NCI-H1417 (cell line): ENCODE results near the gene ALG12.
A peak's percentile ranks its signal among the peaks of the same experiment; 100 is the strongest.

Experiments
- DNase-seq, 3 experiments: peaks; one replicate each; lab custom pipeline; 2025; lab: John Stamatoyannopoulos, UW

ALG12 gene

DNA sequence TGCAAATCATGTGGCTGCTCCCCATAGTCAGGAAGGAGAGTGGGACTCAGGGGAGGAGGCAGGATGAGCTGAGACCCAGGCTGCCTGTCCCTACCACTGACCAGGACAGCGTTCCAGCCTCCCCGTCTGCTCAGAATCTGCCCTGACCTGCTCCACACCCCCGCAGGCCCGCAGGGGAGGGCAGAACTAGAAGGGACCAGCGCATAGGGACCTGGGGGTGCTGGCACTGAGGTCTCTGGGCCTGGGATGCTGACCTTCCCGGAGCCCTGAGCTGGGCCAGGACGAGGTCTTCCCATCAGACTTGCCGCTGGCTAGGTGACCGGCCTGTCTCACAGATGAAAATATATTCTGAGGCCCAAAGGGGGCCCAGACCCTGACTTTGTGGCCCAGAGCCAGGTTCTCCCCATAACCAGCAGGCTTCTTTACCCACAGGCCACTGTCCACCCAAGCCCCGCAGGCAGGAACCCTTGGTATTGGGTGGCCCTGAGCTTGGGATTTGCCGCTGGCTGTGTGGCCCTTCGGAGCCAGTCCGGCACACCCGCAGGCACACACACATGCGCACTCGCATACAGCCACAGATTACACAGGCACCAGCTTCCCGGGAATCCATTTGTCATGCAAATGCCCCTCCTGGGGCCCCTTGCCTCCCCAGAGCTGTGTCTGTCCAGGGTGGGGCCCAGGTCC, 28.5 kb upstream of the ALG12 start:
- DNase-seq: no peak

DNA sequence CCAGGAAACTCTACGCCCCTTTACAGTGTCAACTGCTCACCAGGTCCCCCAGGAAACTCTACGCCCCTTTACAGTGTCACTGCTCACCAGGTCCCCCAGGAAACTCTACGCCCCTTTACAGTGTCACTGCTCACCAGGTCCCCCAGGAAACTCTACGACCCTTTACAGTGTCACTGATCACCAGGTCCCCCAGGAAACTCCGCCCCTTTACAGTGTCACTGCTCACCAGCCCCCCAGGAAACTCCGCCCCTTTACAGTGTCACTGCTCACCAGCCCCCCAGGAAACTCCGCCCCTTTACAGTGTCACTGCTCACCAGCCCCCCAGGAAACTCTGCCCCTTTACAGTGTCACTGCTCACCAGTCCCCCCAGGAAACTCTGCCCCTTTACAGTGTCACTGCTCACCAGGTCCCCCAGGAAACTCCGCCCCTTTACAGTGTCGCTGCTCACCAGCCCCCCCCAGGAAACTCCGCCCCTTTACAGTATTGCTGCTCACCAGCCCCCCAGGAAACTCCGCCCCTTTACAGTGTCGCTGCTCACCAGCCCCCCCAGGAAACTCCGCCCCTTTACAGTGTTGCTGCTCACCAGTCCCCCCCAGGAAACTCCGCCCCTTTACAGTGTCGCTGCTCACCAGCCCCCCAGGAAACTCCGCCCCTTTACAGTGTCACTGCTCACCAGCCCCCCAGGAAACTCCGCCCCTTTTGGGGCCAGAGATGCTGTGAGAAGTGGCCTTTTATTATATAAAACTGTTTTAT, 27.0 kb upstream of the ALG12 start:
- peak in 2 of 3 experiments; percentile 14 to 48 for DNase-seq

DNA sequence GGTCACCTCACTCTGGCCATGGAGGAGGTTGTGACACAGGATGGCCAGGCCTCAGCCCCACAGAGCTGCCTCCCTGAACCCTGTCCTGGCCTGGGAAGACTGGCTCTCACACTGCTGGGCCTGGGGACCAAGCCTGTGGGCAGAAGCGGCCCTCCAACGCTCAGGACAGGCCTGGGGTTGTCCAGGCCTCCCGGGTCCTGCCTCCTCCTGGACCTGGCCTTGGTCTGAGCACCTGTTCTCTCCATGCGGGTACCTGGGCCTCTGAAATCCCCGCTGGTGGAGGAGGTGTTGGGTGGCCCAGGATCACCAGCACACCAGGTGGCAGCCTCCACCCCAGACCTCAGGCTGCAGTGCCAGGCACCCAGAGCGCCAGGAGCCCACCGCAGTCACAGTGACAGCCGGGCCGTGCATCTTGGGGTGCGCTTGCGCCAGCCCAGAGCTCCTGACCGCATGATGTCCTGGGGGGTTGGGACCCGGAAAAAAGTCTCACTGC, 26.2 kb upstream of the ALG12 start:
- no peak for DNase-seq

DNA sequence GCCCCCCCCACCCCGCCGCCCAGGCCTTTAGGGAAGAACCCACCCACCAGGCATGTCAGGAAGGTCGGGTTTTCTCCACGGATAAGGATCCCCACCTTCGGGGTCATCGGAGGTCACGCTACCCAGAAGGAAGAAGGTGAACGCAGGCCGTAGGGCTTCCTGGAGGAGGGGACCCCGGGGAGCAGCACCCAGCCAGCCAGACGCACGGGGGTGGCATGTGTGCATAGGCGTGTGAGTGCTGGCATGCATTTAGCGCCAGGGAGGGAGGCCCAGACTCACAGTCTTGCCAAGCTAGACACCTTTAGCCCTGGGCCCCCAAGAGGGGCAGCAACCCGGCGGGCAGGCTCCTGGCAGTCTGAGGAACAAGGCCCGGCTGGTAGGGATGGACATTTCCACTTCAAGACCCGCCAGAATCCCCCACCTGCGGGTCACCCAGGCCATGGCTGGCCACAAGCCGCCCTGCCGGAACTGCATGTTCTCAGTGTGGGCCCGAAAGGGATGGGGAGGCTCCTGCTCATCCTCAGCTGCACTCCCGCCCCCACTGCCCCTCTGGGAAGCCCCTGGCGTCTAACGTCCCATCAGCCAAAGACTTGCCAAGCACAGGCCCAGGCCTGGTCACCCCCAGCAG, 25.6 kb upstream of the ALG12 start:
- no peak for DNase-seq

DNA sequence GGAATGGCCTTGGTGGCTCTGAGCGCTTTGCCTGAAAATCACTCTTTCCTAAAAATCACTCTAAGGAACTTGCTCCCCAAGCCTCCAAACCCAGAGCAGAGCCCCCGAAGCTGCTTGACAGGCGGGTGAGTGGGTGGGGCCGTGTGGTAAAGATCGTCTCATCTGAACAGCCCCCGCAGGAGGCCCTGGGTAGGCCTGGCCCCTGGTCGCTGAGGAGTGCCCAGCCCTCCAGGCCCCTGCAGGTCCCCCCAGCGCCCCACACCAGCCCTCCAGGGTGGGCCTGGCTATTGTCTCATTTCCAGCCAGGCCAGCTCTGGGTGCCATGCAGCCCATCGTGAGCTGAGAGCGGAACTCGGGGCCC, 25.1 kb upstream of the ALG12 start:
- no peak for DNase-seq

DNA sequence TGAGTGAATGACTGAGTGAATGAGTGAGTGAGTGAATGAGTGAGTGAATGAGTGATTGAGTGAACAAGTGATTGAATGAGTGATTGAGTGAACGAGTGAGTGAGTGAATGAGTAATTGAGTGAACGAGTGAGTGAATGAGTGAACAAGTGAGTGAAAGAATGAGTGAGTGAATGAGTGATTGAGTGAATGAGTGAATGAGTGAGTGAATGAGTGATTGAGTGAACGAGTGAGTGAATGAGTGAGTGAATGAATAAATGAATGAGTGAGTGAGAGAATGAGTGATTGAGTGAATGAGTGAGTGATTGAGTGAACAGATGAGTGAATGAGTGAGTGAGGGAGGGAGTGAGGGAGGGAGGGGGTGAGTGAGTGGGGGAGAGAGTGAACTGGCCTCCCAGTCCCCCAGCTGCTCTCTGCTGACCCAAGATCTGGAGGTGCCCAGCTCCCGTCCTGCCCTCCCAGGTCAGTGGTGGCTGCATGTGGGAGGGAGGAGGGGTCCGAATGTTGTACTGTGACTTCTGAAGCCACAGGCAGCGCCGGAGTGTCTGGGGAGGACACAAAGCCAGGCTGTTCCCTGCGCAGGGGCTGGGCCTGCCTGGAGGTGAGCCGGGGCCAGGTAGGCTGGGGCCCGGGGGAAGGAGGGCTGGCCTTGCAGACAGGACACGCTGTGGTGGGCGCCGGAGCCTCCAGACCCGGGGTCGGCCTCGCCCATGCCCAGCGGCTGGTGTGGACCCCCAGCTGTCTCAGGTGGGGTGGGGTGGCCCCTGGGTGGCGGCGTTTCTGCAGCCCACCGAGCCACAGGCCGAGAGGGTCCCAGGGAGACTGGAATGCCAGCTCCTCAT, 24.5 kb upstream of the ALG12 start:
- peak in 1 of 3 experiments; percentile 6 for DNase-seq

DNA sequence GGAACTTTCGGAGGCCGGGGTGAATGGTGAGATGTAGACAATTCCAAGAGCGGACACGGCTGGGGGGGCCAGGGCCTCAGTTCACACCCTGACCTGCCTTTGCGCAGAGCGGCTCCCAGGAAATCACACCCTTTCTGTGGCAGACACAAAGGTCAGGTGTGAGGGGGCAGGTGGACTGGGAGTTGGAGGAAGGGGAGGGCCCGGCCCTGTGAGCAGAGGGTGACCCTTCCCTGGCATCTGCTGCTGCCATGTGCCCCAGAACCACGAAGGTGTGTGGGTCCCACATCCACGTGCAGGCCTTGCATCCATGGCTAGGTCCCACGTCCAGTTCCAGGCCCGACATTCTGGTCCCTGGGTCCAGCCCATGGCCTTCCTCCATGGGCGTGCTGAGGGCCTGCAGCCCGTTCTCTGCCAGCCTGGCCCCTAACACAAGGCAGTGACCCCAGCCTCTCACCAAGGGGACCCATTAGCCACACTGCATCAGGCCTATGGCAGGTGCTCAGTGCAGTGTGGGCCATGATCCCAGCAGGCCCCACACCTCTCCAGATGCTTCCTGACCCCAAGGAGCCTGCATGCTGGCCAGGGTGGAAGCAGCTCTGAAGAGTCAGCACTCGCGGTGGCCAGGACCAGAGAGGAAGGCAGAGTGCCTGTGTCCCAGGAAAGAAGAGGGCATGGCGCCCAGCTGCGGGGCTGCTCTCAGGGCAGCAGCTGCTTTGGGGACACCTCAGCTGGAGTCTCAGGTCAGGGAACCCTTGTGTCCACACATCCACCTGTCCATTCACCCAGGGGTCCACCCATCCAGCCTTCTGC, 23.5 kb upstream of the ALG12 start:
- no peak for DNase-seq

DNA sequence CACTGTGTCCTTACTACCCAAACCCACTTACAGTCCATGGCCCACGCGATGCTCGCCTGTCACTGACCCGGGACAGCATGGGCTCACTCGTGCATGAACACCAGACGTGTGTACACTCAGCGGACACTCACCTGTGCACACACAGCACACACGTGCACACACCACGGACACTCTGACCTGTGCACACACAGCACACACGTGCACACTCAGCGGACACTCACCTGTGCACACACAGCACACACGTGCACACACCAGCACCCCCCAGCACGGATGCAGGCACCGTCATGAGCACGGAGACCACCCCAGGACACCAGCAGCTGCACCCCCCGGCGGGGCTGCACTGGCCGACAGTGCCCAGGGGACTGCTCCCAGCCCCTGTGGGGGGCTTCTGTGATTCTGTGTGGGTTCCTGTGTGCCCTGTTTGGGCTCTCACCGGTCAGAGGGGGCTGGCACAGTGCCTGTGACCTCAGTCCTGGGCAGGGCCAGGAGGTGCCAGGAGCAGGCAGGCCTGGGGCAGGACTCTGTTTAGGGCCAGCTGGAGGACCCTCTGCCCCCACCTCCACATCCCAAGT, 20.4 kb upstream of the ALG12 start:
- DNase-seq: no peak

DNA sequence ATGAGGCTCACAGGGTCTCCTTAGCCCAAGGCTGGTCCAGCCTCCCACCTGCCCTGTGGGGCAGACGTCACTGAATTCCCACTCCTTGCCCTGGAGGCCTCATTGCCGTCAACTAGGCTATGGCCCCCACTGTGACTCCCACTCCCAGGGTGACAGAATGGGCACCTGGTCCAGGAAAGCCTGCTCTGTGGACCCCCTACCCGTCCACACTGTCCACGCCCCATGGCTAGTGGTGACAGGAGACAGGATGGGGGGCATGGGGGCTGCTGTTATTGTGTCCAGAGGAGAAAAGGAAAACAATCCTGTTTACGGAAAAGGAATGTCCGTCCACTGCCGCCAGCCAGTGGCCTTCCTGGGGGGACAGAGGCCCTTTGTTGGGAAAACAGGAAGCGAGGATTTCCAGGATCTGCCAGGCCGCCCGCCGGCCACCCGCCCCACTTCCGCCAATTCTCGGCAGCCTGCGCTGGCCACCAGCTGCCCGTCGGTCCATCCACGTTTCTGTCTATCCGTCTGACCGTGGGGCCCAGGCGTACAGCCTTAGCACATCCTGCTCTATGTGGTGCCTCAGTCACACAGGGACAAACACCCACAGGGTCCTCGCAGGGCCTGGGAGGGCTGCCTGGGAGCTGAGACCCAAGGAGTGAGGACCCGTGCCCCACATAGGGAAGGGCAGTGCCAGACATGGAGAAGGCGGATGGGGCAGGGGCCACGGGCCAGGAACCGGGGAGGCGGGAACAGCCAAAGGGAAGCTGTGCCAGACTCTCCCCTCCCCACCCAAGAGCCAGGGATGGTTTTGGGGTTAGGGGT, 19.7 kb upstream of the ALG12 start:
- DNase-seq: no peak

DNA sequence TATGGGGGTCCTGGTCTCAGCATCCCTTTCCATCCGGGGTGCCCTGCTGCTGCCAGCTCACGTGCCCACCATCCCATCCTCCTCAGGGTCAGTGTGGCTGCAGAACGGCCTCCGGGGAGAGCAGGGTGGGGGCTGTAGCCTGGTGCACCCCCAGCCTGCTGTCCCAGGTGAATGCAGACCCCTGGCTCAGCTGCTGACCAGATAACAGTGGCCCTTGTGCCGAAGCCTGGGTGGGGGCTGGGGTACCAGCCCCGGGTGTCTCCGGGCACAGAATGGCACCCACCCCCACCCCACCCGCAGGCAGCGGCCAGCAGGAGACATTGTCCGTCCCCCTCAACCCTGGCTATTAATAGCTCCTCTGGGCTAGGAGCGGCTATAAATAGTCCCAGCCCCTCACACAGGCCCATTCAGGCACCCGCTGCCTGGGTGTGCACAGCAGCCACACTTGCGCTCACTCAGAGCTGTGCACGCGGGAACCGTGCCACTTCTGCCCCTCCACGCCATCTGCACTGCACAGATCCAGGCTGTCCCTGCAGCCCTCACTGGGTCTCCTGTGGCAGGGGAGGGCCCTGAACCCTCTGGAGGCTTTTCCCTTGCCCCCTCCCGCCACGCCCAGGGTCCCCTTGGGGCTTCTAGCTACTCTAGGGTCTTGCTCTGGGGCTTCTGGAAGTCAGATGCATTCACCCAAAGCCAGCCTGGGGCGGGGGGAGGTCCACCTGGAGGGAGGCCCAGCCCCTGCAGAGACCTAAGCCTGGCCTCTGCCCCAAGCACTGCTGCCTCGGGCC, 18.9 kb upstream of the ALG12 start:
- peak in 2 of 3 experiments; percentile 29 to 60 for DNase-seq

DNA sequence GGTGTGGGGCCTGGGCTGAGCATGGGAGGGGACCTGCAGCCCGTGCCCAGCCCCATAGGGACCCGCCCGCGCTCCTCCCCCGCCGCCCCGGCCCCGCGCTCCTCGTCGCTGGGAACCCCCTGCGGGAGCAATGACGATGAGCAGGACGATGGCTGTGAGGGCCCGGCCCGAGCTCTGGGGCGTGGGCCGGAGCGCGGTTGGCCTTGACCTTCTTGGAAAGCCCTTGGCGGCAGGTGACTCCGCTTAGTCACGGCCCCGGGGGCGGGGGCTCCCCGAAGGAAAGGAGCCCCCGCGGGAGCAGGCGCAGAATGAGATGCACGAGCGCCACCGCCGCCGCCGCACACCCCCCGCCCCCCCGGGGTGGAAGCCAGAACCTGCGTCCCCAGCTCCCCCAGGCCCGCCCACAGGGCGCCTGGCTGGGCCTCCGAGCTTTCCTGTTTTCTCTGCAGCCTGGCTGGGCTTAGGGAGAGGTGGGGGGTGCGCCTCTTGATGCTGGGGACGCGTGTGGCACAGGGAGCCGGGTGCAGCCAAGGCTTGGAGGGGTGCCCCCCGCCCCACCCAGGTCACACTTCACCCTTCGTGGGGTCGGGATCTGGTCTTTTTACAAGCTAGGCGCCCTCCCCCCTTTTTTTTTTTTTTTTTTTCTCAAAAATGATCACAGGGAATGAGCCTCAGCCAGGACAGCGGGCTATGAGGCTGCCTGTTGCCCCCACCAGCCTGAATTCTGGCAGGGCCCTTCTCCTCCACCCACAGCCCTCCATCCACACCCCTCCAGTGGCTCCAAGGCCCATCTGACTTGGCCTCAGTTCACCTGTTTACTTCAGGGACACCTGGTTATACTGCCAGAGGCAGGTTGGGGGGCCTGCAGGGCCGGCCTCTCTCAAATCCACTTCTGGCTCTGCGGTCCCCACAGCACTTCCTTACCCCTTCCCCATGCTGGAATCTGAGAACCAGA, 18.1 kb upstream of the ALG12 start:
- DNase-seq: peak in 2 of 3 experiments; percentile 72 to 80

DNA sequence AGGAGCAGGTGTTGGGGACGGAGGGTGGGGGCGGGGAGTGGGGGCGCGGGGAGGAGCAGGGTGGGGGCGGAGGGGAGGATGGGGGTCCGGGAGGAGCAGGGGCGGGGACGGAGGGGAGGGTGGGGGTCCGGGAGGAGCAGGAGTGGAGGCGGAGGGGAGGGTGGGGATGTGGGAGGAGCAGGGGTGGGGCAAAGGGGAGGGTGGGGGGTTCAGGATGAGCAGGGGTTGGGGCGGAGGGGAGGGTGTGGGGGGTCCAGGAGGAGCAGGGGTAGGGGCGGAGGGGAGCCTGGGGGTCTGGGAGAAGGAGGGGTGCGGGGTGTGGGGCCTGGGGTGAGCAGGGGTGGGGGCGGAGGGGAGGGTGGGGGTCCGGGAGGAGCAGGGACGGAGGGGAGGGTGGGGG, 17.3 kb upstream of the ALG12 start:
- DNase-seq: peak in 1 of 3 experiments; percentile 37

DNA sequence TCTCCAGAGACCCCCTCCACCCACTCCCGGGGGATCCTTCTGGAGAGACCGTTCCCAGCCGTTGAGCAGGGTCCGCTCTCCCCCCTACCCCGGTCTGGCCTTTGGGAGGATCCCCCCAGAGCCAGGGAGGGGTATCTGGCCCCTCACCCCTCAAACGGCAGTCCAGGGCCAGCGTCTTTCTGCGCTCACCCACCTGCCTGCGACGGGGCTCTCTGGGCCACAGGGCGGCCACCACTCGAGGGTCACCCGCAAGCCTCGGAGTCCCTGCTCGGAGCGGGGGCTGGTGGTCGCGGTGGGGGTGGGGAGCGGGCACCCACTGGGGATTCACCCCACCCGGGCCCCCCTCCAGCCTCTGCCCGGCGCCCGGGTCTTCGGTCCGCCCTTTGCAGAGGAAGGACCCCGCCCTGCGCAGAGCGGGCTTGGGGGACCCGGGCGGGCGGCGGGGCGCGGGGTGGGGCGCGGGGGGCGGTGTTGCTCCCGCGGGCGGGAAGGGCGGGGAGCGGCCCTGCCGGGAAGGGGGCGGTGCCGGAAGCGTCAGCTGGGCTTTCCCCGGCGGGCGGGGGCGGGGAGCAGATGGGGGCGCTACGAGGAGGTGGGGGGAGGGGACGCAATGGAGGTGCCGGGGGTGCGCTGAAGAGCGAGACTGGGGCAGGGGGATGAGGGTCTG, 16.8 kb upstream of the ALG12 start:
- DNase-seq: peak in 2 of 3 experiments; percentile 27 to 57

DNA sequence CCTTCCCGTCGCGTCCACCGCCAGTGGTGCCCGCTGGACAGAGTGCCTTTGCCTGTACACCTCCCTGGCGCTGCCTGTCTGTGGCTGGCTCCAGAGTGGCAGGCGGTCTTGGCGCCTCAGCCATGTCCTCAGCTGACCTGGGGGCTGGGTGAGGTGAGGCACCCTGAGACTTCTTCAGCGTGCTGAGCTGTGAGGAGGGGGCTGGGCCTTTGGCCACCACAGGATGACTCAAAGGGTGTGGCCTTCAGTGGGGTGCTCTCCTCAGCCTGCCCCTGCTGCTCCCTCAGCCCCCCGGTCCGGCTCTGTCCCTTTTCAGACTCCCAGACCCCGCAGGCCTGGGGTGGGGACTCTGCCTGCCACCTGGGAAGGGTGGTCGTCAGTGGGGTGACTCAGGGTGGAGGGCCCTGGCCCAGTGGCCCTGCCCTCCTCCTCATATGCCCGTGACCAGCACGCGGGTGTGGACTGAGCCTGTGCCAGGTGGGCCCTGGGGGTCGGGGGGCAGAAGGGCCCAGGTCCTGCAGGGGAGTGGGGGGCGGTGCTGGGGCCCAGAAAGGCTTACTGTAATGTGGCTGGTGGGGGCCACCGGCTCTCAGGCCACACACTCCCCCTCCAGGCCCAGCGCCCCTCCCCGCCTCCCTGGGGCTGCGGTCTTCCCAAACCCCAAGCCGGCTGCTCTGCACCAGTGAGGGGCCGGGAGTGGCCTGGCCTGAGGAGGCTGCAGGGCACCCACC, 16.1 kb upstream of the ALG12 start:
- peak in 2 of 3 experiments; percentile 9 to 37 for DNase-seq

DNA sequence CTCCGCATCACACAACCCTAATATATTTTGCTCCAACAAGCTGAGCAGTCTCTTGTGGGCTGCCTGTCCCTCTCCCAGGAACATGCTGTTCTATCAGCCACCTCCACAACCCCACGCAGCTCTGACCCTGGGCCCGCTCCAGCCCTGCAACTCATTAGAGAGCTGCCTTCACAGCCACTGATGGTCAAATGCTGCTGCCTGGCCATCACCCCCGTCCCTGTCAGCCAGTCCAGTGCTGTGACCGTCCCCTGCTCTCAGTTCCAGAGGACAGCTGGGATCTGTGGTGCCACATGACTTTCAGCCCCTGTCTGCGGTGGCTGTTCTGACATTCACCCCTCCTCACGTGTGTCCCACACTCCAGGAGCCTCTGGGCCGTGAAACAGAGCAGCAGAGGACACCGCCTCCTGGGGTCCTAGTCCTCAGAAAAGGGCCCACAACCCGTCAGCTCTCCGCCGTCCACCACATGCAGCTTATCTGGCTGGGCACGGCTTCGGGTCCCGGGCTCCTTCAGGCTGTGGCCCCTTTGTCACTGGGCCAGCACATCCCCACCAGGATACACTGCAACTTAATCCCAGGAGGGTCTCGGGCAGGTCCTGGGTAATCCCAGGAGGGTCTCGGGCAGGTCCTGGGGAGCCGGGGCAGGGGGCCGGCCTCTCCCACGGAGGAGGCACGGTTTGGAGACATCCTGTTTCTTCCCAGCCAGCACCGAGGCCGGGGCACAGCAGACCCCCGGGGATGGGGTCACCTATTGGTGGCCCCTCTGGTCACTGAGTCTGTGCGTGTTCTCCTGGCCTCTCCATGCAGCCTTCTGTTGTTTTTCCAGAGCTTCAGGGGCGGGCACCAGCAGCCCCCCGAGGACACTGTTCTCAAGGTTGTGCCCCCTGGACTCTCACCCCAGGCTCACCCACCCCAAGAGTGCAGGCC, 15.3 kb upstream of the ALG12 start:
- DNase-seq: no peak
